Measurements from ENCODE around the gene CPVL.

The CPVL gene

GRCh38 chr7:29160080-29160479, 13.7 kb upstream of the CPVL start (continued):
- TF ChIP-seq, protein P1, sequence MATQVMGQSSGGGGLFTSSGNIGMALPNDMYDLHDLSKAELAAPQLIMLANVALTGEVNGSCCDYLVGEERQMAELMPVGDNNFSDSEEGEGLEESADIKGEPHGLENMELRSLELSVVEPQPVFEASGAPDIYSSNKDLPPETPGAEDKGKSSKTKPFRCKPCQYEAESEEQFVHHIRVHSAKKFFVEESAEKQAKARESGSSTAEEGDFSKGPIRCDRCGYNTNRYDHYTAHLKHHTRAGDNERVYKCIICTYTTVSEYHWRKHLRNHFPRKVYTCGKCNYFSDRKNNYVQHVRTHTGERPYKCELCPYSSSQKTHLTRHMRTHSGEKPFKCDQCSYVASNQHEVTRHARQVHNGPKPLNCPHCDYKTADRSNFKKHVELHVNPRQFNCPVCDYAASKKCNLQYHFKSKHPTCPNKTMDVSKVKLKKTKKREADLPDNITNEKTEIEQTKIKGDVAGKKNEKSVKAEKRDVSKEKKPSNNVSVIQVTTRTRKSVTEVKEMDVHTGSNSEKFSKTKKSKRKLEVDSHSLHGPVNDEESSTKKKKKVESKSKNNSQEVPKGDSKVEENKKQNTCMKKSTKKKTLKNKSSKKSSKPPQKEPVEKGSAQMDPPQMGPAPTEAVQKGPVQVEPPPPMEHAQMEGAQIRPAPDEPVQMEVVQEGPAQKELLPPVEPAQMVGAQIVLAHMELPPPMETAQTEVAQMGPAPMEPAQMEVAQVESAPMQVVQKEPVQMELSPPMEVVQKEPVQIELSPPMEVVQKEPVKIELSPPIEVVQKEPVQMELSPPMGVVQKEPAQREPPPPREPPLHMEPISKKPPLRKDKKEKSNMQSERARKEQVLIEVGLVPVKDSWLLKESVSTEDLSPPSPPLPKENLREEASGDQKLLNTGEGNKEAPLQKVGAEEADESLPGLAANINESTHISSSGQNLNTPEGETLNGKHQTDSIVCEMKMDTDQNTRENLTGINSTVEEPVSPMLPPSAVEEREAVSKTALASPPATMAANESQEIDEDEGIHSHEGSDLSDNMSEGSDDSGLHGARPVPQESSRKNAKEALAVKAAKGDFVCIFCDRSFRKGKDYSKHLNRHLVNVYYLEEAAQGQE (tag by site-specific recombination; IDR thresholded peaks at IDR 0.05) = no peak
- TF ChIP-seq ZNF629 (tag by site-specific recombination; IDR thresholded peaks at IDR 0.05) (no peak), ZNF830 (tag by site-specific recombination; IDR thresholded peaks at IDR 0.05; ENCODE audit: low read depth) (no peak), ZNF138 (tag by site-specific recombination; IDR thresholded peaks at IDR 0.05; ENCODE audit: borderline replicate concordance) (no peak), ZNF214 (tag by site-specific recombination; IDR thresholded peaks at IDR 0.05; ENCODE audit: borderline replicate concordance) (no peak)

DNA sequence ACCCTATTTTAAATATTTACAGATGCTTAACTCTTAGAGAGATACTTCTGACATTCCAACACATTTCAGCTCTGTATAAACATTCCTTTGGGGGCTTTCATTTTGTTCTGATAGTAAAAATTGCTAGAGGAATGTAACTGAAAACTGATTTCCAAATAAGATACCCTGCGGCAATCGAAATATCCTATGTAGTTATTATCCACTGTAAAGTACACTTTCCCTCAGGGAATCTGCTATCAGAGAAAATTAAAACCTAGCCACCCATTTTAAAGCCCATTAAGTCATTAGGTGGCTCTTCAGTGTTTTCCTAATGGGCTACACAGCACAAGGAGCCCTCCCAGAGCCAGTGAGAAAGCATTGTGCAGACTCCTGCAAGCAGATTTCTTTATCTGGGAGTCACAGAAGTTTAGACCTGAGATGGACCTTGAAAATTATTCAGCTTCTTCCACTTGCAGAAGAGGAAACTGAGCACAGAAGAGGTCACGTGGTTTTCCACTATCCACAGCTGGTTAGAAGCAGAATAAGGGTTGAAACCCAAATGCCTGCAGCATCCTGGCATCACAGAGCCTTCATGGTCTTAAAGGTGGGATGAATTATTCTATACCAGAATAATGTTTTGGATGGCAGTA, 12.6 kb upstream of the CPVL start:
- Histone ChIP-seq H3K4me1 (ENCODE audit: control insufficient read depth, insufficient read depth, low read length) (0 out of 2 replicates have a peak, but pooled peaks cover 8% of the 10 kb centered on the region), H3K36me3 (ENCODE audit: control insufficient read depth in 2 of 2, insufficient read depth in 1 of 2, low read length in 2 of 2) (no peaks in the 10 kb centered on the region), H3K9me3 (ENCODE audit: control insufficient read depth, insufficient read depth, low read depth, low read length) (no peaks in the 10 kb centered on the region; the same call in 1 of the 2 replicates), H3K4me3 (ENCODE audit: low read depth, low read length) (no peak overlapping the region), H3K27ac (ENCODE audit: extremely low read depth, low read depth, low read length) (no peak overlapping the region)
- TF ChIP-seq ZNF658 (tag by site-specific recombination; IDR thresholded peaks at IDR 0.05) (no peak), PRDM6 (tag by site-specific recombination; IDR thresholded peaks at IDR 0.05) (0 out of 2 replicates have a peak, but pooled peaks have one; percentile 26), ZNF76 (tag by site-specific recombination; IDR thresholded peaks at IDR 0.05; ENCODE audit: borderline replicate concordance, low read depth) (no peak), ZSCAN16 (tag by site-specific recombination; IDR thresholded peaks at IDR 0.05) (no peak), ZNF548 (tag by site-specific recombination; IDR thresholded peaks at IDR 0.05) (no peak), HOXD13 (CRISPR knock-in tag; IDR thresholded peaks at IDR 0.05; ENCODE audit: borderline replicate concordance) (no peak)
- CTCF ChIA-PET = interaction anchor here (3.0 kb wide), 1 partner anchor 31 kb away, joined by 16 read pairs; no protein-coding TSS in a partner anchor
- POLR2A ChIA-PET = no interaction called here

DNA sequence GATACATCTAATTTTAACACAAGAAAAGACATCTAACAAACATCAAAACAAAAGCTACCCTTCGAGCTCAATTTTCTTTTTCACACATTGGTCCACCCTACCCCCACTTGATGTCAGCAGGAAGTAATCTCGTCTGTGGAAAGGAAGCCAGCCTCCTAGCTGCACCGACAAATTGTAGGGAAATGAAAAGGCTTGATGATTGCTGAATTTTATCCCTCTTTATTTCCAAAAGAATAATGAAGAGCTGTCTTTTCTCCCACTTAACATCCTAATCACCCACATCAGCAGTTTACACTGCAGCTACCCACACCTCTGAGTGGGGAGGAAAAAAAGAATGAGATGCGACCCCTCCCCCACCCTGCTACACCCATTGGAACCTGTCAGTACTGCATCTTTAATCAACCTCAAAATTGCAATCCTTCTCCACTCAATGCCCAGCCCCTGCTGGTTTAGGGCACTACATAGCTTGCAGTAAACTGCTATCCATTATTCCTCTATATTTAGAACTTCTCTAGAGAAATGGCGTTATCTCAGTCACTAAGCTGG, 10.6 kb upstream of the CPVL start:
- CTCF ChIA-PET = interaction anchor here (0.6 to 3.0 kb wide), 10 partner anchors 10 to 238 kb away, joined by 3 to 16 read pairs (median 4); partner anchors contain the start of gene CPVL
- Histone ChIP-seq H3K4me3 (ENCODE audit: low read depth, low read length) (no peak overlapping the region), H3K36me3 (ENCODE audit: control insufficient read depth in 2 of 2, insufficient read depth in 1 of 2, low read length in 2 of 2) (no peaks in the 10 kb centered on the region), H3K4me1 (ENCODE audit: control insufficient read depth, insufficient read depth, low read length) (0 out of 2 replicates have a peak, but pooled peaks cover 8% of the 10 kb centered on the region), H3K9me3 (ENCODE audit: control insufficient read depth, insufficient read depth, low read depth, low read length) (no peaks in the 10 kb centered on the region; the same call in 1 of the 2 replicates), H3K27ac (ENCODE audit: extremely low read depth, low read depth, low read length) (no peak overlapping the region)
- POLR2A ChIA-PET = no interaction called here
- no peak for TF ChIP-seq PRDM4 (tag by site-specific recombination; IDR thresholded peaks at IDR 0.05)
- peak; percentile 54 for TF ChIP-seq ZFHX2 (tag by site-specific recombination; conservative IDR thresholded peaks at IDR 0.05)
- TF ChIP-seq, protein P2, sequence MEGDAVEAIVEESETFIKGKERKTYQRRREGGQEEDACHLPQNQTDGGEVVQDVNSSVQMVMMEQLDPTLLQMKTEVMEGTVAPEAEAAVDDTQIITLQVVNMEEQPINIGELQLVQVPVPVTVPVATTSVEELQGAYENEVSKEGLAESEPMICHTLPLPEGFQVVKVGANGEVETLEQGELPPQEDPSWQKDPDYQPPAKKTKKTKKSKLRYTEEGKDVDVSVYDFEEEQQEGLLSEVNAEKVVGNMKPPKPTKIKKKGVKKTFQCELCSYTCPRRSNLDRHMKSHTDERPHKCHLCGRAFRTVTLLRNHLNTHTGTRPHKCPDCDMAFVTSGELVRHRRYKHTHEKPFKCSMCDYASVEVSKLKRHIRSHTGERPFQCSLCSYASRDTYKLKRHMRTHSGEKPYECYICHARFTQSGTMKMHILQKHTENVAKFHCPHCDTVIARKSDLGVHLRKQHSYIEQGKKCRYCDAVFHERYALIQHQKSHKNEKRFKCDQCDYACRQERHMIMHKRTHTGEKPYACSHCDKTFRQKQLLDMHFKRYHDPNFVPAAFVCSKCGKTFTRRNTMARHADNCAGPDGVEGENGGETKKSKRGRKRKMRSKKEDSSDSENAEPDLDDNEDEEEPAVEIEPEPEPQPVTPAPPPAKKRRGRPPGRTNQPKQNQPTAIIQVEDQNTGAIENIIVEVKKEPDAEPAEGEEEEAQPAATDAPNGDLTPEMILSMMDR (tag by site-specific recombination; IDR thresholded peaks at IDR 0.05) = peak; percentile 17; the same call in 1 of the 2 replicates
- TF ChIP-seq, protein P3, sequence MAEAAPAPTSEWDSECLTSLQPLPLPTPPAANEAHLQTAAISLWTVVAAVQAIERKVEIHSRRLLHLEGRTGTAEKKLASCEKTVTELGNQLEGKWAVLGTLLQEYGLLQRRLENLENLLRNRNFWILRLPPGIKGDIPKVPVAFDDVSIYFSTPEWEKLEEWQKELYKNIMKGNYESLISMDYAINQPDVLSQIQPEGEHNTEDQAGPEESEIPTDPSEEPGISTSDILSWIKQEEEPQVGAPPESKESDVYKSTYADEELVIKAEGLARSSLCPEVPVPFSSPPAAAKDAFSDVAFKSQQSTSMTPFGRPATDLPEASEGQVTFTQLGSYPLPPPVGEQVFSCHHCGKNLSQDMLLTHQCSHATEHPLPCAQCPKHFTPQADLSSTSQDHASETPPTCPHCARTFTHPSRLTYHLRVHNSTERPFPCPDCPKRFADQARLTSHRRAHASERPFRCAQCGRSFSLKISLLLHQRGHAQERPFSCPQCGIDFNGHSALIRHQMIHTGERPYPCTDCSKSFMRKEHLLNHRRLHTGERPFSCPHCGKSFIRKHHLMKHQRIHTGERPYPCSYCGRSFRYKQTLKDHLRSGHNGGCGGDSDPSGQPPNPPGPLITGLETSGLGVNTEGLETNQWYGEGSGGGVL (tag by site-specific recombination; IDR thresholded peaks at IDR 0.05) = no peak
- TF ChIP-seq, protein P4, sequence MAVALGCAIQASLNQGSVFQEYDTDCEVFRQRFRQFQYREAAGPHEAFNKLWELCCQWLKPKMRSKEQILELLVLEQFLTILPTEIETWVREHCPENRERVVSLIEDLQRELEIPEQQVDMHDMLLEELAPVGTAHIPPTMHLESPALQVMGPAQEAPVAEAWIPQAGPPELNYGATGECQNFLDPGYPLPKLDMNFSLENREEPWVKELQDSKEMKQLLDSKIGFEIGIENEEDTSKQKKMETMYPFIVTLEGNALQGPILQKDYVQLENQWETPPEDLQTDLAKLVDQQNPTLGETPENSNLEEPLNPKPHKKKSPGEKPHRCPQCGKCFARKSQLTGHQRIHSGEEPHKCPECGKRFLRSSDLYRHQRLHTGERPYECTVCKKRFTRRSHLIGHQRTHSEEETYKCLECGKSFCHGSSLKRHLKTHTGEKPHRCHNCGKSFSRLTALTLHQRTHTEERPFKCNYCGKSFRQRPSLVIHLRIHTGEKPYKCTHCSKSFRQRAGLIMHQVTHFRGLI (tag by site-specific recombination; IDR thresholded peaks at IDR 0.05) = no peak
- no peak for TF ChIP-seq ZFP41 (tag by site-specific recombination; IDR thresholded peaks at IDR 0.05; ENCODE audit: borderline replicate concordance)
- TF ChIP-seq ZNF302 (tag by site-specific recombination; IDR thresholded peaks at IDR 0.05; ENCODE audit: low read depth) = no peak

All from HEK293 (cell line).